ENCODE measurements around the gene CMTR2. TPM values are rescaled to one million over a fixed set of nuclear protein-coding genes. Genes with fewer than 3 reads are reported as not detected.

The CMTR2 gene
- total RNA-seq, 1 donor from 2014 or later, result 31.4 TPM

DNA sequence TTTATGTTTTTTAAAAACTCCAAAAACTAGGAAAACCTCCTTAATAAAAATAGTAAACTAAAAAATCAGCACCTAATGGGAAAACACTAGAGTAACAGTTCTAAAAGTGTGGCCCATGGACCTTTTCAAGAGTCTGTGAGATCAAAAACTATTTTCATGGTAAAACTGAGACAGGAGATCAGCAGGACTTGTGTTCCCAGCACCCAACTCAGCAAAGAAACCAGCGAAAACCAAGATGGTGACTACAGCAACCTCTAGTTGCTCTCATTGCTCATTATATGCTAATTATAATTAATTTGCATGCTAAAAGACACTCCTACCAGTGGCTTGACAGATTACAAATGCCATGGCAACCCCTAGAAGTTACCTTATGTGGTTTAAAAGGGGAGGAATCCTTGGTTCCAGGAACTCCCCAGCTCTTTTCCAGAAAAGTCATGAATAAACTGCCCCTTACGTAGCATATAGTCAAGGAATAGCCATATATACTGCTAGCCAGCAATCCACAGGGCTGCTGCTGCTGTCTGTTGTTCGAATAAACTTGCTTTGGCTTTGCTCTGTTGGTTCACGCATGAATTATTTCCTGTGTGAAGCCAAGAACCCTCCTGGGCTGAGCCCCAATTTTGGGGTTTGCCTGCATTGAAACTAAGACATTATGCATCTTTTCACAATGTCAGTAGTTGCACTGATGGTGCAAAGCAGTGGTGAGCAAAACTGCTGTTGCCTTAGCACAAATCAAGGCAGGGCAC, 12.4 kb downstream of the CMTR2 start:
- H3K27ac Mint-ChIP-seq, result no peak overlapping the region
- no peaks in the 10 kb centered on the region for H3K27me3 Mint-ChIP-seq
- H3K4me1 Mint-ChIP-seq (ENCODE audit: low read depth), result peaks cover under 1% of the 10 kb centered on the region
- DNase-seq (ENCODE audit: low spot score, unreplicated experiment), result no peak
- H3K36me3 Mint-ChIP-seq (ENCODE audit: insufficient read depth), result peaks cover 7% of the 10 kb centered on the region
- no peak overlapping the region for H3K4me3 Mint-ChIP-seq (ENCODE audit: low read depth)
- peaks cover 18% of the 10 kb centered on the region for H3K9me3 Mint-ChIP-seq (ENCODE audit: low read depth)
- TF ChIP-seq, protein P1, sequence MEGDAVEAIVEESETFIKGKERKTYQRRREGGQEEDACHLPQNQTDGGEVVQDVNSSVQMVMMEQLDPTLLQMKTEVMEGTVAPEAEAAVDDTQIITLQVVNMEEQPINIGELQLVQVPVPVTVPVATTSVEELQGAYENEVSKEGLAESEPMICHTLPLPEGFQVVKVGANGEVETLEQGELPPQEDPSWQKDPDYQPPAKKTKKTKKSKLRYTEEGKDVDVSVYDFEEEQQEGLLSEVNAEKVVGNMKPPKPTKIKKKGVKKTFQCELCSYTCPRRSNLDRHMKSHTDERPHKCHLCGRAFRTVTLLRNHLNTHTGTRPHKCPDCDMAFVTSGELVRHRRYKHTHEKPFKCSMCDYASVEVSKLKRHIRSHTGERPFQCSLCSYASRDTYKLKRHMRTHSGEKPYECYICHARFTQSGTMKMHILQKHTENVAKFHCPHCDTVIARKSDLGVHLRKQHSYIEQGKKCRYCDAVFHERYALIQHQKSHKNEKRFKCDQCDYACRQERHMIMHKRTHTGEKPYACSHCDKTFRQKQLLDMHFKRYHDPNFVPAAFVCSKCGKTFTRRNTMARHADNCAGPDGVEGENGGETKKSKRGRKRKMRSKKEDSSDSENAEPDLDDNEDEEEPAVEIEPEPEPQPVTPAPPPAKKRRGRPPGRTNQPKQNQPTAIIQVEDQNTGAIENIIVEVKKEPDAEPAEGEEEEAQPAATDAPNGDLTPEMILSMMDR (IDR thresholded peaks at IDR 0.05; ENCODE audit: unreplicated experiment), result no peak

DNA sequence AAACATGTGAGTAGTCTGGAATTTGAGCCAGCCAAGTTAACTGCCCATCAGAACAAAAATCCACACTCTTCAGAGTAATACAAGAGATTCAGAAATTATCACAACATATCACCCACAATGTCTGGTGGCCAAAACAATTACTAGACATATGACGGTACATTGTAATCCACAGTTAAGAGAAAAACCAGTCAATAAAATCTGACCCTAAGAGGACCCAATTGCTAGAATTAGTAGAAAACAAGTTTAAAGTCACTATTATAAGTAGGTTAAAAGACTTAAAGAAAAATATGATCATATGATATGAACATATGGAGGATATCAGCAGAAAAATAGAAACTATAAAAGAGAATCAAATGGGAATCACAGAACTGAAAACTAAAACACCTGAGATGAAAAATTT, 15.8 kb downstream of the CMTR2 start:
- H3K4me1 Mint-ChIP-seq (ENCODE audit: low read depth), result peaks cover 7% of the 10 kb centered on the region
- TF ChIP-seq, protein P1 (IDR thresholded peaks at IDR 0.05; ENCODE audit: unreplicated experiment), result no peak
- H3K4me3 Mint-ChIP-seq (ENCODE audit: low read depth), result no peak overlapping the region
- peaks cover 21% of the 10 kb centered on the region for H3K9me3 Mint-ChIP-seq (ENCODE audit: low read depth)
- DNase-seq (ENCODE audit: low spot score, unreplicated experiment), result no peak
- H3K27ac Mint-ChIP-seq, result no peak overlapping the region
- H3K36me3 Mint-ChIP-seq (ENCODE audit: insufficient read depth), result peaks cover 7% of the 10 kb centered on the region
- no peaks in the 10 kb centered on the region for H3K27me3 Mint-ChIP-seq

DNA sequence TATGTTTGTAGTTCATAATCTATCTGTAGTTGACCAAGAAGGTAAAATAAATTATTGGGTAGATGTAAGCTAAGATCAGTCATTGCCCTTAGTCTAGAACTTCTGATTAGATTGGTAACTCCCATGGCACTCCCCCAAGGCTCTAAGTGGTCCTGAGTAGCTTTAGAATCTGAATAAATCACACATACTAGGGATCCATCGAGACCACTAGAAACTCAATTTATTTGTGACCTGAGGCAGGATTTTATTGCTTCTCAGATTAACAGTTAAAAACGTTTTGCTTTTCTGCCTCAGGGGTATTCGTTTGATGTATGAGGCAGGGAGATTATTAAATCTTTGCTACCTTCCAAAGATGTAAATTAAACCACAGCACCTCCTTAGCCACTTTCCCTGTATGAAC, 24.9 kb downstream of the CMTR2 start:
- Mint-ChIP-seq H3K27ac (no peak overlapping the region), H3K36me3 (ENCODE audit: insufficient read depth) (no peaks in the 10 kb centered on the region), H3K4me3 (ENCODE audit: low read depth) (no peak overlapping the region), H3K27me3 (peaks cover 6% of the 10 kb centered on the region), H3K4me1 (ENCODE audit: low read depth) (peaks cover 5% of the 10 kb centered on the region), H3K9me3 (ENCODE audit: low read depth) (no peaks in the 10 kb centered on the region)
- TF ChIP-seq, protein P1 (IDR thresholded peaks at IDR 0.05; ENCODE audit: unreplicated experiment), result no peak
- DNase-seq (ENCODE audit: low spot score, unreplicated experiment), result no peak

DNA sequence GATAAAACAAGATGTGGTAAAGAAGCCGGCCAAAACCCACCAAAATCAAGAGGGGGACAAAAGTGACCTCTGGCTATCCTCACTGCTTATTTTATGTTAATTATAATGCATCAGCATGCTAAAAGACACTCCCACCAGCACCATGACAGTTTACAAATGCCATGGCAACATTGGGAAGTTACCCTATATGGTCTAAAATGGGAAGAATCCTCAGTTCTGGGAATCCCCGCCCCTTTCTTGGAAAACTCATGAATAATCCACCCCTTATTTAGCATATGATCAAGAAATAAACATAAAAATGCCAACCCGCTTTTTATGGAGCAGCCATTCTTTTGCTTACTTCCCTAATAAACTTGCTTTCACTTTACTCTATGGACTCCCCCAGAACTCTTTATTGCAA, 25.6 kb downstream of the CMTR2 start:
- H3K27me3 Mint-ChIP-seq, result peaks cover 9% of the 10 kb centered on the region
- peaks cover 5% of the 10 kb centered on the region for H3K4me1 Mint-ChIP-seq (ENCODE audit: low read depth)
- no peaks in the 10 kb centered on the region for H3K36me3 Mint-ChIP-seq (ENCODE audit: insufficient read depth)
- DNase-seq (ENCODE audit: low spot score, unreplicated experiment), result no peak
- H3K27ac Mint-ChIP-seq, result no peak overlapping the region
- no peak overlapping the region for H3K4me3 Mint-ChIP-seq (ENCODE audit: low read depth)
- H3K9me3 Mint-ChIP-seq (ENCODE audit: low read depth), result no peaks in the 10 kb centered on the region
- TF ChIP-seq, protein P1 (IDR thresholded peaks at IDR 0.05; ENCODE audit: unreplicated experiment), result no peak

DNA sequence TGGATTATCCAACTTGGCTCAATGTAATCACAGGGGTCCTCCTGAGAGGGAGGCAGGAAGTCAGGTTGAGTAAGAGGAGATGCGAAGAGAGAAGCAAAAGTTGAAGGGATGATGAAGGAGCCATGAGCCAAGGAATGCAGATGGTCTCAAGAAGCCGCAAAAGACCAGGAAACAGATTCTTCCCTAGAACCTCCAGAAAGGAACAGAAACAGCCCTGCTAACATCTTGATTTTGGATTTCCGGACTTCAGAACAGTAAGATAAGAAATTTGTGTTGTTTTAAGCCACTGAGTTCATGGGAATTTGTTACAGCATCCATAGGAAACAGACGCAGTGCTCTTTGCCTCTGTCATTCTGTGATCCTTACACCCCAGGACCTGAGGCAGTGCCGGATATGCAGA, 26.8 kb downstream of the CMTR2 start:
- Mint-ChIP-seq H3K27ac (no peak overlapping the region), H3K9me3 (ENCODE audit: low read depth) (no peaks in the 10 kb centered on the region), H3K36me3 (ENCODE audit: insufficient read depth) (no peaks in the 10 kb centered on the region), H3K27me3 (peaks cover 11% of the 10 kb centered on the region), H3K4me3 (ENCODE audit: low read depth) (no peak overlapping the region), H3K4me1 (ENCODE audit: low read depth) (peaks cover 2% of the 10 kb centered on the region)
- TF ChIP-seq, protein P1 (IDR thresholded peaks at IDR 0.05; ENCODE audit: unreplicated experiment), result no peak
- no peak for DNase-seq (ENCODE audit: low spot score, unreplicated experiment)
